Effector memory CD8-positive, alpha-beta T cell (primary cell): Measurements from ENCODE around the gene GPC6.

ENCODE experiments used
- ATAC-seq: fragments of 150-1000 bp; cut with Tn5 transposase; replicated peaks from 2 replicates; pipeline ENCODE4 v1.10.0; 2021; ENCODE audit warnings: mild to moderate bottlenecking, moderate library complexity
- DNase-seq, 3 experiments: peaks; one replicate each; pipeline ENCODE4 v3.0.0; 2021
- H3K27ac Mint-ChIP-seq, 2 donors: one replicate each; pipeline ENCODE4 v1.8.0; 2022; ENCODE audit warnings: mild to moderate bottlenecking in 2 of 2, mixed read lengths in 2 of 2, moderate library complexity in 2 of 2
- H3K27me3 Mint-ChIP-seq, 2 donors: one replicate each; pipeline ENCODE4 v1.8.0; 2022; ENCODE audit warnings: mixed read lengths in 2 of 2
- H3K36me3 Mint-ChIP-seq: one replicate; pipeline ENCODE4 v1.8.0; 2022; ENCODE audit warnings: mild to moderate bottlenecking, moderate library complexity, mixed read lengths; ENCODE audit not compliant: insufficient read depth
- H3K4me1 Mint-ChIP-seq, 2 donors: one replicate each; pipeline ENCODE4 v1.8.0; 2022; ENCODE audit warnings: low read depth in 2 of 2, mixed read lengths in 2 of 2
- H3K4me3 Mint-ChIP-seq, 2 donors: one replicate each; pipeline ENCODE4 v1.8.0; 2022; ENCODE audit warnings: mild to moderate bottlenecking in 2 of 2, mixed read lengths in 2 of 2, moderate library complexity in 2 of 2
- H3K9me3 Mint-ChIP-seq, 2 donors: one replicate each; pipeline ENCODE4 v1.8.0; 2022; ENCODE audit warnings: mixed read lengths in 2 of 2

GPC6 gene

DNA sequence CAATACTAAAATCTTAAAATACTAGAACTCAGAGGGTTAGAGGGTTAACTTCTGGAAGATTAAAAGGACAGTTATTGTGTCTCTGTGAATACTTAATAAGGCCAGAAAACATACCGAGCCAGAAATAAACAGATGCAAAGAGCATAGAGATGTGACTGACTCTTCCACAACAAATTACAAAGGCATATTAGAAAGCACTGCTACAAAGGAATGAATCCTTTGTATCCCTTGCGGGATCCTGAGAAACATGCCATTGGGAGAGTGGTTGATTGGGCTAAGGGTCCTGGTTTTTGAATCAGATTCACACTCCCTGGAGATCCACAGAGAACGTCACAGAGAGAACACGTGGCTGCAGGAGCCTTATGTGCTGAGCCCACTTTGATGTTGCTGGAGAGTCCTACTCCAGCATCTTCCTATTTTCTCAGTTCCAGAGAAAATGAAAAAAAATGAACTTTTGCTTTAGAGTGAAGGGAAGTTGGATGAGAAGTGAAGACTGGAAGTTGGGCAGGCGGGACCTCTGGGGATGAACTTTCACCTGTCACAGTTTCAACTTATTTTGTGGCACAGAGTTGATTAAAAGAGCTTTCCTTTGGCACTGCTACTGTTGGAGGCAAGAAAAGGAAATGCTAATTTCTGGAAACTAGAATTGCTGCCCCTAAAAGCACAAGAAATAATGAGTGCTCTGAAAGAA is 943.0 kb downstream of the GPC6 start:
- ATAC-seq: no peak
- Mint-ChIP-seq H3K36me3 (no peaks in the 10 kb centered on the region), H3K9me3 (no peaks in the 10 kb centered on the region), H3K4me3 (no peak overlapping the region), H3K4me1 (no peaks in the 10 kb centered on the region), H3K27me3 (peaks cover 21 to 33% of the 10 kb centered on the region in 2 donors), H3K27ac (no peak overlapping the region)
- no peak for DNase-seq

DNA sequence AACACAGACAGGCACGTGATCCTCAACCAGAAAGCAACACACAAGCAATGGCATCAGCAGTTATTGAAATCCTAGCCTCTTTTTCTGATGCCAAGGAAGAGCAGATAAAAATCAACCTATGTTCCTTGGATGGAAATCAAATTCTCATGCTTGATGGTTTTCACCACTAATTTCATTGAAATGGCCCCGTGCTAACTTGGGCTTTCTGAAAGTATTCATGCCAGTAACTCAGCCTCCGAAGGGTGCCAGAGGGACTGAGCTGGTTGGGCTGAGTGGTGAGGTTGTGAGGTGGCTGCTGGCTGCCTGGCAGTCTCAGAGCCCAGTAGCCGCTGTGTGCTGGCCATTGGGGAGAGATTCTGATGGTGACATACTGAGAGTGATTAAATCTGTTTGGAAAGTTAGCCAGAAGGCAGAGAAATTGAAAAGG is 943.6 kb downstream of the GPC6 start:
- Mint-ChIP-seq H3K27ac (no peak overlapping the region), H3K27me3 (peaks cover 20 to 33% of the 10 kb centered on the region in 2 donors), H3K4me3 (no peak overlapping the region), H3K4me1 (no peaks in the 10 kb centered on the region), H3K36me3 (no peaks in the 10 kb centered on the region), H3K9me3 (no peaks in the 10 kb centered on the region)
- ATAC-seq: no peak
- no peak for DNase-seq

DNA sequence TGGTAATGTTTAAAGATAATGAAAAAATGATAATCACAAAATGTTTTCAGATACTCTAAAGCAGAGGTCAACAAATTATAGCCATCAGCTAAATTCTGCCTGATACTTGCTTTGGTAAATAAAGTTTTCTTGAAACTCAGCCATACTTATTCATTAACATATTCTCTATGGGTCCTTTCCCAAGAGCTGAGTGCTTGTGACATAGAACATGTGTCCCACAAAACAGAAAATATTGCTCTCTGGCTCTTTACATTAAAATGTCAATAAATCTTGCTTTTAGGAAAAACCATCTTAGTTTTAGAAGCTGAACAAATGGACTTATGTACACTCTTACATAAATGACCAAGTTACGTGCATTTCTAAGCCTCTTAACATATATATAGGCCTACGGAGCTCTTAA is 945.8 kb downstream of the GPC6 start:
- DNase-seq (no peak), ATAC-seq (no peak)
- H3K4me3 Mint-ChIP-seq: no peak overlapping the region
- peaks cover 20 to 33% of the 10 kb centered on the region in 2 donors for H3K27me3 Mint-ChIP-seq
- no peaks in the 10 kb centered on the region for H3K36me3 Mint-ChIP-seq
- H3K4me1 Mint-ChIP-seq: no peaks in the 10 kb centered on the region
- H3K9me3 Mint-ChIP-seq: no peaks in the 10 kb centered on the region
- no peak overlapping the region for H3K27ac Mint-ChIP-seq

GRCh38 chr13:94173312-94173854 is 946.8 kb downstream of the GPC6 start:
- no peak overlapping the region for H3K4me3 Mint-ChIP-seq
- H3K27me3 Mint-ChIP-seq: peaks cover 20 to 33% of the 10 kb centered on the region in 2 donors
- no peak for DNase-seq
- H3K36me3 Mint-ChIP-seq: no peaks in the 10 kb centered on the region
- H3K9me3 Mint-ChIP-seq: no peaks in the 10 kb centered on the region
- H3K4me1 Mint-ChIP-seq: no peaks in the 10 kb centered on the region
- H3K27ac Mint-ChIP-seq: no peak overlapping the region
- ATAC-seq: no peak

DNA sequence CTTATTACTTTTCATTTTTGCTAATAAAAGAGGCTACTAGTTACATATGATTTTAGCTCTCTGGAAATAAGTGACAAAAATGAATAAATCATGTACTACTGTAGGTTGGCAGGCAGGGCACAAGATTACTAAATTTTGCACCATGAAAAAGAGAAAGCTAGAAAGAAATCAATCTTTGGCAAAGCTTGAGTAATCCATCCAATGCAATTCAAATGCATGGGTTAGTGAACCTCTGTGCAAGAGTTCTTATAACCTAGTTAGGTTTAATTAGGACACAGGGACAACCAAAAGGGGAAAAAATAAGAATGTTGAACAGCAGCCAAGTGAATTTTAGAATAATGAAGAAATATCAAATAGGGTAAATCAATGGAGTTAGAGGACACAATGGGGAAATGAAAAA is 947.4 kb downstream of the GPC6 start:
- no peak overlapping the region for H3K27ac Mint-ChIP-seq
- H3K9me3 Mint-ChIP-seq: no peaks in the 10 kb centered on the region
- ATAC-seq: no peak
- H3K4me3 Mint-ChIP-seq: no peak overlapping the region
- no peak for DNase-seq
- H3K36me3 Mint-ChIP-seq: no peaks in the 10 kb centered on the region
- peaks cover 20 to 33% of the 10 kb centered on the region in 2 donors for H3K27me3 Mint-ChIP-seq
- peaks cover 0 to 3% of the 10 kb centered on the region in 2 donors for H3K4me1 Mint-ChIP-seq

- no peaks in the 10 kb centered on the region for H3K9me3 Mint-ChIP-seq
- H3K4me3 Mint-ChIP-seq: no peak overlapping the region
- DNase-seq (no peak), ATAC-seq (no peak)
- peaks cover 0 to 3% of the 10 kb centered on the region in 2 donors for H3K4me1 Mint-ChIP-seq
- peaks cover 14 to 25% of the 10 kb centered on the region in 2 donors for H3K27me3 Mint-ChIP-seq
- no peak overlapping the region for H3K27ac Mint-ChIP-seq
- H3K36me3 Mint-ChIP-seq: no peaks in the 10 kb centered on the region
Observed at GRCh38 chr13:94175076-94175475, 948.5 kb downstream of the GPC6 start.

DNA sequence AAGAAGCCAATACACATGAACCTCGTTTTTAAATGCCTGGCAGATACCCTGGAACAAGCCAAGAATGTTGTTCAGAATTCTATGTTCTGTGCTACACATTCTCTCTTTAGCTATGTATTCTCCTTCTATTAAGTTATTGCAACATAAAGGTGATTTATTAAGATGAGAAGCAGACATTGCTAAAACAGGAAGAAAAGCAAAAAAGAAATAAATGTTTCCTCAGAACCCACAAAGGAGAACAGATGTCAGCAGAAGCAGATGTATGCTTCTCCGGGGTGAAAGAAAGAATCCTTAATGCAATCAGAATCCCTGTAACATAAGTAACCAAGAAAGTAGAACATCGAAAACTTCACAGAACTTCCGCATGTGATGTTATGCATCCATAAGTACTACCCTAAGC is 950.0 kb downstream of the GPC6 start:
- no peak for ATAC-seq
- H3K36me3 Mint-ChIP-seq: no peaks in the 10 kb centered on the region
- no peaks in the 10 kb centered on the region for H3K9me3 Mint-ChIP-seq
- peaks cover 0 to 3% of the 10 kb centered on the region in 2 donors for H3K4me1 Mint-ChIP-seq
- no peak for DNase-seq
- peaks cover 5 to 11% of the 10 kb centered on the region in 2 donors for H3K27me3 Mint-ChIP-seq
- H3K4me3 Mint-ChIP-seq: no peak overlapping the region
- H3K27ac Mint-ChIP-seq: no peak overlapping the region

DNA sequence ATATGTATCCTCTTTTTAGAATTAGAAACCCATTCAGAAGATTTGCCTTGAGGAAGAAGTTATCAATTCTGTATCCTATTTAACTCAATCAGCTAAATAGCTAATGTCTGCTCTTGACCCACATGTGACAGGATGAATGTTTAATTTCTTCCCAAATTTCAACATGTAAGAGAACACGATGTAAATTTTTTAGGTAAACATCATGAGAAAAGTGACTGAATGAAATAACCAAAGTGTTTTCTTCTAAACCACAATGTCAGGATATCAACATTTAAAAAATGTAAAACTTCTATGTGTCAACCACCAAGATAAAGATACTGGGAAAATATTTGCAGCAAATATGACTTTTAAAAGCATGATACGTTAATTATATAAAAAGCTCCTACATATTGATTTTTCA is 950.4 kb downstream of the GPC6 start:
- peaks cover under 1 to 7% of the 10 kb centered on the region in 2 donors for H3K27me3 Mint-ChIP-seq
- DNase-seq (no peak), ATAC-seq (no peak)
- no peak overlapping the region for H3K27ac Mint-ChIP-seq
- no peaks in the 10 kb centered on the region for H3K9me3 Mint-ChIP-seq
- peaks cover 0 to 3% of the 10 kb centered on the region in 2 donors for H3K4me1 Mint-ChIP-seq
- no peak overlapping the region for H3K4me3 Mint-ChIP-seq
- H3K36me3 Mint-ChIP-seq: no peaks in the 10 kb centered on the region

- no peak for DNase-seq
- Mint-ChIP-seq H3K9me3 (no peaks in the 10 kb centered on the region), H3K27me3 (peaks cover 0 to 4% of the 10 kb centered on the region in 2 donors), H3K36me3 (no peaks in the 10 kb centered on the region), H3K4me1 (peaks cover 0 to 3% of the 10 kb centered on the region in 2 donors), H3K27ac (peak overlapping the region in 1 of 2 donors; percentile 48), H3K4me3 (no peak overlapping the region)
- ATAC-seq: no peak
Observed at GRCh38 chr13:94178625-94179244, 952.1 kb downstream of the GPC6 start.

GRCh38 chr13:94181461-94182107 is 955.0 kb downstream of the GPC6 start:
- no peak for ATAC-seq
- no peak for DNase-seq
- Mint-ChIP-seq H3K4me3 (no peak overlapping the region), H3K4me1 (peaks cover 0 to 3% of the 10 kb centered on the region in 2 donors), H3K9me3 (peaks cover 0 to 1% of the 10 kb centered on the region in 2 donors), H3K27me3 (peaks cover 13 to 17% of the 10 kb centered on the region in 2 donors), H3K36me3 (no peaks in the 10 kb centered on the region), H3K27ac (no peak overlapping the region)

DNA sequence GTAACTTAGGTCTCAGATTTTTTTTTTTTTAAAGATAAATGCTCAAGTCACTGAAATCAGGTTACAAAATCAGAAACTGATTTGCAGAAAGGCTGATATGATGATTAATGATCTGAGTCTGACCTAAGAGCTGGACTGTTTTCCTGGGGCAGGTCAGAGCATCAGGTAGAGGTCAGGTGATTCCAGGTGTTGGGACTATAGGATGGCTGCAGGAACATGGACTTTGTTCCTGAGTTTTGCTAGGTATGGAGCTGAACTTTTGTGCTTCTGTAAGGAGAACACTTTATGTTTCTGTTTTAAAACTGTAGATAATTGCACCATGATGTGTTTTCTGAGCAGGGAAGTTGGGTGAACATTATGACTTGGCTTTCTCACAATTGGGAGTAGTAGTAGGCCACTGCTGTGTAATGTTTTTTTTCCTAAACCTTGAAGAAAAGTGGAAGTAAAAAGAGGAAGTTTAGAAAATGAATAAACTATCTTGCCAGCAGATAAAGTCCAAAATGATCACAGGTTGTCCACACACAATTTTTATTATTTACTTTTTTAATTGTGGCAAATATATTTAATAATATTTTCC is 955.7 kb downstream of the GPC6 start:
- DNase-seq: no peak
- peaks cover 0 to 3% of the 10 kb centered on the region in 2 donors for H3K4me1 Mint-ChIP-seq
- H3K27me3 Mint-ChIP-seq: peaks cover 13 to 17% of the 10 kb centered on the region in 2 donors
- H3K36me3 Mint-ChIP-seq: no peaks in the 10 kb centered on the region
- no peak for ATAC-seq
- peaks cover 0 to 1% of the 10 kb centered on the region in 2 donors for H3K9me3 Mint-ChIP-seq
- H3K4me3 Mint-ChIP-seq: no peak overlapping the region
- H3K27ac Mint-ChIP-seq: no peak overlapping the region

GRCh38 chr13:94186470-94186869 is 959.9 kb downstream of the GPC6 start:
- Mint-ChIP-seq H3K27ac (no peak overlapping the region), H3K27me3 (peaks cover 19 to 22% of the 10 kb centered on the region in 2 donors), H3K4me3 (no peak overlapping the region), H3K36me3 (no peaks in the 10 kb centered on the region), H3K9me3 (peaks cover 0 to 1% of the 10 kb centered on the region in 2 donors), H3K4me1 (no peaks in the 10 kb centered on the region)
- ATAC-seq (no peak), DNase-seq (no peak)

- no peak for ATAC-seq
- no peak overlapping the region for H3K27ac Mint-ChIP-seq
- H3K36me3 Mint-ChIP-seq: no peaks in the 10 kb centered on the region
- H3K9me3 Mint-ChIP-seq: peaks cover 0 to 1% of the 10 kb centered on the region in 2 donors
- no peak for DNase-seq
- H3K4me1 Mint-ChIP-seq: peaks cover 0 to 6% of the 10 kb centered on the region in 2 donors
- no peak overlapping the region for H3K4me3 Mint-ChIP-seq
- H3K27me3 Mint-ChIP-seq: peaks cover 19 to 22% of the 10 kb centered on the region in 2 donors
Observed at GRCh38 chr13:94188201-94188854, 961.7 kb downstream of the GPC6 start.
